HG02759 (cell line): ENCODE measurements around the gene MLH3.
"Not testable (repeated sequence)": the region's sequence is repeated elsewhere in the genome, so short reads cannot be mapped to it uniquely, and the experiment has no call there.

Experiments
- ATAC-seq: cut with Tn5 transposase; IDR thresholded peaks from one replicate; pipeline ENCODE4 v1.9.1; 2021; ENCODE audit warnings: mild to moderate bottlenecking, moderate library complexity; ENCODE audit not compliant: unreplicated experiment

The MLH3 gene

GRCh38 chr14:75032939-75033338 is 18.3 kb downstream of the MLH3 start:
- no peak for ATAC-seq

- ATAC-seq: no peak
Observed at GRCh38 chr14:75030147-75030546, 21.1 kb downstream of the MLH3 start.

GRCh38 chr14:75025876-75026275 is 25.4 kb downstream of the MLH3 start:
- no peak for ATAC-seq

DNA sequence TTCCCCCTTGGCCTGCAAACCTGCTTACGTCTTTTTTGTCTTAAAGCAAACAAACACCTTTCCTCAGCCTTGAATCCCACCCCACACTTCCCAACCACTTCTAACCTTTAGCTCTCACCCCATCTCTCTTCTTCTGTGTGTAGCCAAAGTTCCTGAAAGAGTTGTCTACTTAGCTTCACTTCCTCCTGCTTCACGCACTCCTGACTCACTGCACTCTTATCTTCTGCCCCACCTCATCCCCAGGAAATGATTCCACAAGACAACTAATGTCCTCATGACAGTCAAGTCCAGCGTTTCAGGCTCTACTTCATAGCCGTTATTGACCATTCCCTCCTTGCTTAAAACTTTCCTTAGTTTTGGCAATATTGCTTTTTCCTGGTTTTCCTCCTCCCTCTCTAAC is 26.2 kb downstream of the MLH3 start:
- ATAC-seq: no peak

DNA sequence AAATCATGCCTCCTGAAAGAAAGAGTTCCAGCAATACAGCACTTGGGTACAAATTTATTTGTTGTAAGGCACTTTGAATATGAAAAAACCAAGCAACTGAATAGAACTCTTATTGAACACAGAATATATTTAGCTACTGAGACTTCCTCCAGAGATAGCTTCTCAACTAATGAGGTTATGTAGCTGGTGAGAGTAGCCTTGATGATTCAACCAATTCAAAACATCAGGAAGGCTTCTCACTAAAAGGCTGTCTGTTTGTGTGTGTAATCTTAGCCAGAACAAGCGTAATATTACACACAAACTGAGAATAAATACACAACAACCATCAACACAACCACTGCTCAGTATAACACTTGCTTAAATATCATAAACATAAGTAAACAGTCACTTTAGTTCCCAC is 28.2 kb downstream of the MLH3 start:
- ATAC-seq: no peak

DNA sequence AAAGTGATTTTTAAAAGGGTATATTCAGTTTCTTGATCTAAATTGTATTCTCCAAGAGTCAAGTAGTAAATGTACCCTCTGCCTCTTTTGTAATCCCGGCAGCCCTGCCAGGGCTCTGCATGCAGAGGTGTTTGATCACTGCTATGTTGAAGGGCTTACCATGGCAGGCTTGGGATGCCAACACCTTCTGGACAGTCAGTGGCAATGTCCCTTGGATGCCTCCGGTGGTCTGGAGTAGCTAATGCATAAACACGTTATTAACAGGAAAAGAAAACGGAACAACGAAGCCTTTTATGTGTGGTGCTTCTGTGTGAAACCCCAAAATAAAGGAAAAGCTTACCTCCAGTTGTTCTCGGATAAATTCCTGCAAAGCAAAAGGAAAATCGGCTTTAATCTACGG is 28.6 kb downstream of the MLH3 start:
- no peak for ATAC-seq

GRCh38 chr14:75018694-75019093 is 32.6 kb downstream of the MLH3 start:
- no peak for ATAC-seq

GRCh38 chr14:75016815-75017214 is 34.5 kb downstream of the MLH3 start:
- no peak for ATAC-seq

DNA sequence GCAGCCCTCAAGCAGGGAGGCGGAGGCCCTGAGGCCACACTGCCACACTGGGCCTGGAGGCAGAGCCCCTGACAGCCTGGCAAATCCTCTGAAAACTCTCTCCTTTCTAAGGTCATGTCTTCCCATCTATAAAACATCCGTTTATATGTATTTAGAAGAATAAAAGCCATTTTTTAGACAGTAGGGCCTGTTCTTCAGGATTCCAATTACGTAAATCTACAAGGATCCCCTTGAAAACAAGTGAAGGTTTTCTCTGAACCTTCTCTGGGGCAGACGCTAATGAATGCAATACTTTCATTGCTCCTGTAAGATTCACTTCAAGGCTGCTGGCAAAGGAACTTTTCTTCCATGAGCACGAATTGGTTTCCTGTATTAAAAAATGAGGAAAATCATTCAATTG is 35.8 kb downstream of the MLH3 start:
- ATAC-seq: no peak

GRCh38 chr14:75013290-75013689 is 38.0 kb downstream of the MLH3 start:
- ATAC-seq: no peak

DNA sequence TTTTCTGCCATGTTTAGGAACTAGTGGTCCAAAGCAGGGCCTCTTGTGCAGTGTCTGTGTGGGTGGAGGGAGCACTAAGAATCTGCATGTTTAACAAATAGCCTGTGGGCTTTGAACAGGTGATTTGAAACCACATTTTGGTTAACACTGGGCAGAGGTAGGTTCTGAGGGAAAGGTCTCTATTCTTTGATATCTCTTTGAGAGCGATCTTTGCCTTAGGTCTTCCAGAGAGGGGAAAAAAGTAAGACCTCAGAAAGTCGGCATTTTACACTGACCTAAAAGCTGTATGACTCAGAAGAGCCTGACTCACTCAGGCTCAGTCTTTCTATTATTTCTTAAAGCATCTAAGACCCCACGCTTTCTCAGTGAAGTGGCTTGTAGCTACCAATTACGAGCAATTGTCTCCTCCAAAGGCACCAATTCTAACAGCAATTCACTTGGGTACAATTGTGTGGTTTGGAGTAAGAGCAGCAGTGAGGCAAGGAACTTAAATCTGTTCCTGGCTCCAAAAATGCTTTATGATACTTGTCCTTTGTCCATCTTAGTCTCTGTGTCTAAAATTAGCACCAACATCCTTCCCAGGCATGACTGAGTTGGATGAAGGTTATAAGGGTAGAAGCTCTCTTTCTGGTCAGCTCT is 39.8 kb downstream of the MLH3 start:
- ATAC-seq: no peak

DNA sequence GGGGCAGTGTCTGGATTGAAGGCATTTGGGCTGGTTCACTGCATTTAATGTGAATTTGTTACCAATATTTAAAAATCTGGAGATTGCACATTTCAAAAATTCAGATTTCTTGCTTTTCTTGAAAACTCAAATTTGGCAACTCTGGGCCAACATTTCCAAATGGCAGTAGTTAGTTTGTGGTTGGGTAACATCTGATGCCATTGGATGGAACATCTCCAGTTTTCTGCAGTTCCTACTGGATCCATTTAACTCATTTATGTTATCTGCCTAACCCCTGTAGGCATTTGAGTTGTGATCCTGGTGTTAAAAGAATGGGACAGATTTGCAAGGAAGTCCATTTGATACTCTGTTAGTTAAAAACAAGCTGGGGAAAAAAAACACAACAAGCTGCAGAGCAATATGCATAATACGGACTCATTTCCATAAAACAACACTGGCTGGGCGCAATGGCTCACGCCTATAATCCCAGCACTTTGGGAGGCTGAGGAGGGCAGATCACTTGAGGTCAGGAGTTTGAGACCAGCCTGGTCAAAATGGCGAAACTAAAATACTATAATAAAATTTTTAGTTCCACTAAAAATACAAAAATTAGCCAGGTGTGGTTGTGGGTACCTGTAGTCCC is 40.7 kb downstream of the MLH3 start:
- ATAC-seq: no peak

- no peak for ATAC-seq
Observed at GRCh38 chr14:75009176-75009575, 42.1 kb downstream of the MLH3 start.

- no peak for ATAC-seq
Observed at GRCh38 chr14:75005357-75005756, 45.9 kb downstream of the MLH3 start.

DNA sequence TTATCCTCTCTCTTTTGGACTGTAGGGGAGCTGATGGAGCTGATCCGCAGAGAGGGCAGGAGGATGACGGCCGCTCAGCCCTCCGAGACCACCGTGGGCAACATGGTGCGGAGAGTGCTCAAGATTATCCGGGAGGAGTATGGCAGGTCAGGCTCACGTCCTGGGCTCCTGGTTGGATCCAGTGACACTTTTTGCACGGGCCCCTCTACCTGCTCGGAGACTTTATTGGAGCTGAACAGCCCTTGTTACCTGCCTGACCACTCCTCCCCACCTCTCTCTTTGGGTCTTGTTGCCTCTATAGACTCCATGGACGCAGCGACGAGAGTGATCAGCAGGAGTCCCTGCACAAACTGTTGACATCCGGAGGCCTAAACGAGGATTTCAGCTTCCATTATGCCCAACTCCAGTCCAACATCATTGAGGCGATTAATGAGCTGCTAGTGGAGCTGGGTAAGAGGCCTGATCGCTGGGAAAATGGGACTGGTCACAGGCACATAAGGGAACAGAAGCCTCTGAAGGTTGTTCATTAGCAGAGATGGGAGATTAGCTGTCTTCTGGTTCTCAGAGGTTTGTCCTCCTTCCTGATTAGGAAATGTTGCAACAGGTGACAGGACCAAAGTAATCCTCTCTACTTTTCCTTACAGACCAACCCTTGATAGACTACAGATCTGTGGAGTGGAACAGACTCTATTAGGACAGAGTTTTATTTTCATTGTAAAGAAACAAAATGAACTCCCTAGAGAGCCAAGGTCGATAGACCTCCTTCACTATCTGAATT is 47.8 kb downstream of the MLH3 start:
- no peak for ATAC-seq

- ATAC-seq: peak; percentile 99
Observed at GRCh38 chr14:75002392-75003249, 48.6 kb downstream of the MLH3 start, which contains the start of gene EIF2B2. TSS of gene EIF2B2 (plus strand) at chr14:75002921. CDS start at chr14:75002991, 70 bp downstream.

- no peak for ATAC-seq
Observed at GRCh38 chr14:75001899-75002298, 49.4 kb downstream of the MLH3 start.

- ATAC-seq: no peak
Observed at GRCh38 chr14:75001261-75001660, 50.0 kb downstream of the MLH3 start.

GRCh38 chr14:74995781-74996180 is 55.5 kb downstream of the MLH3 start:
- not testable (repeated sequence) for ATAC-seq

- not testable (repeated sequence) for ATAC-seq
Observed at GRCh38 chr14:74994182-74994581, 57.1 kb downstream of the MLH3 start.

DNA sequence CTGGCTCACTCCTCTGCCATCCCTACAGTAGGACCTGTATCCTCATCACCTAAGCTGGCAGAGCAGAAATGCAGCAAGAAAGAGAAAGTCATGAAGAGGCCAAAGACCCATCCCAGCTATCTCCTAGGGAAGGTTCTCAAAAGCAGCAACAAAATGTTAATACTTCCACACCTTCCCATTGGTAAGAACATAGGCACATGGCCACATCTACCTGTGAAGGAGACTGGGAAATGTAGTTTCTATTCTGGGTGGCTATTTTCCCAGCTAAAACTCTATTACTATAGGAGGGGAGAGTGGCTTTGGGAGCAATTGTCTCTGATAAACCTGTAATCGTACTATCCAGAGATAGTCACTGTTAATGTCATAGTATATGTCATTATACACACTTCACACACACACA is 62.3 kb downstream of the MLH3 start:
- ATAC-seq: no peak
